Measurements from ENCODE around the gene TKT.

- TF ChIP-seq EZH2 (IDR thresholded peaks at IDR 0.05; ENCODE audit: borderline replicate concordance, low read length) (no peak), CTCF (IDR thresholded peaks at IDR 0.05; ENCODE audit: low read length) (no peak)
These were observed 40.0 kb downstream of the TKT start for GRCh38 chr3:53215816-53216215.
